DND-41 (cell line): ENCODE measurements around the gene PALD1.

ENCODE experiments used
- ATAC-seq: fragments of 200-7000 bp; cut with Tn5 transposase; 3 replicates; pipeline ENCODE4 v1.9.1; 2021; ENCODE audit warnings: low read depth; ENCODE audit not compliant: insufficient read depth
- DNase-seq: peaks from one replicate; pipeline ENCODE4 v3.0.0-alpha.2; 2020
- H2AFZ ChIP-seq: 2 replicates; pipeline ENCODE4 v1.6.0; 2012; ENCODE audit warnings: low read depth, low read length
- H3K27ac ChIP-seq: 2 replicates; pipeline ENCODE4 v1.5.1; 2012; ENCODE audit warnings: low read length, inconsistent platforms
- H3K27me3 ChIP-seq: fragments of 200-600 bp; sonication (generic); 2 replicates; pipeline ENCODE4 v1.6.0; 2012; ENCODE audit warnings: low read length, mild to moderate bottlenecking, inconsistent platforms; ENCODE audit not compliant: insufficient read depth, poor library complexity
- H3K36me3 ChIP-seq: 2 replicates; pipeline ENCODE4 v1.5.1; 2012; ENCODE audit warnings: low read length, inconsistent platforms; ENCODE audit not compliant: insufficient read depth
- H3K4me1 ChIP-seq: 2 replicates; pipeline ENCODE4 v1.5.1; 2012; ENCODE audit warnings: mild to moderate bottlenecking, low read length; ENCODE audit not compliant: insufficient read depth
- H3K4me2 ChIP-seq: 2 replicates; pipeline ENCODE4 v1.6.0; 2012; ENCODE audit warnings: mild to moderate bottlenecking, moderate library complexity, low read length, inconsistent platforms; ENCODE audit not compliant: insufficient read depth
- H3K4me3 ChIP-seq, 2 experiments: fragments of 200-600 bp in 1 of 2; shearing (Covaris generic) in 1 of 2; 2 replicates each; pipeline ENCODE4 v1.5.1; 2012 to 2016; ENCODE audit warnings: inconsistent platforms in 2 of 2, low read length in 2 of 2, mild to moderate bottlenecking in 2 of 2, low read depth in 1 of 2, moderate library complexity in 1 of 2
- H3K79me2 ChIP-seq: 2 replicates; pipeline ENCODE4 v1.6.0; 2012; ENCODE audit warnings: low read length, inconsistent platforms; ENCODE audit not compliant: insufficient read depth
- H3K9ac ChIP-seq: 2 replicates; pipeline ENCODE4 v1.6.0; 2012; ENCODE audit warnings: low read depth, mild to moderate bottlenecking, inconsistent platforms, low read length, moderate library complexity
- H3K9me3 ChIP-seq: 2 replicates; pipeline ENCODE4 v1.5.1; 2012; ENCODE audit warnings: low read length, moderate library complexity, mild to moderate bottlenecking, inconsistent platforms; ENCODE audit not compliant: insufficient read depth, severe bottlenecking
- H4K20me1 ChIP-seq: 2 replicates; pipeline ENCODE4 v1.6.0; 2012; ENCODE audit warnings: low read length; ENCODE audit not compliant: insufficient read depth
- CTCF ChIP-seq: IDR thresholded peaks from 2 replicates; pipeline ENCODE4 v1.5.1; 2012; ENCODE audit warnings: borderline replicate concordance, low read length, moderate library complexity, mild to moderate bottlenecking; ENCODE audit not compliant: poor library complexity, severe bottlenecking; ENCODE audit errors: extremely low read depth
- EZH2 ChIP-seq: IDR thresholded peaks from 3 replicates; pipeline ENCODE4 v1.6.1; 2012; ENCODE audit warnings: borderline replicate concordance, low read depth, mild to moderate bottlenecking, moderate library complexity, low read length, inconsistent platforms; ENCODE audit not compliant: severe bottlenecking

The PALD1 gene

GRCh38 chr10:70551466-70551865, 72.9 kb downstream of the PALD1 start:
- H3K4me1 ChIP-seq = no peaks in the 10 kb centered on the region
- H3K36me3 ChIP-seq = peaks cover 4% of the 10 kb centered on the region; the same call in 1 of the 2 replicates
- TF ChIP-seq CTCF (no peak), EZH2 (no peak)
- H3K4me2 ChIP-seq = no peak overlapping the region
- no peak overlapping the region for H3K4me3 ChIP-seq
- ATAC-seq = no peak
- H3K9me3 ChIP-seq = no peaks in the 10 kb centered on the region
- H3K79me2 ChIP-seq = no peaks in the 10 kb centered on the region
- H3K9ac ChIP-seq = no peak overlapping the region
- no peak for DNase-seq
- H3K27me3 ChIP-seq = no peaks in the 10 kb centered on the region
- H3K27ac ChIP-seq = no peak overlapping the region
- H4K20me1 ChIP-seq = no peaks in the 10 kb centered on the region
- no peak overlapping the region for H2AFZ ChIP-seq

DNA sequence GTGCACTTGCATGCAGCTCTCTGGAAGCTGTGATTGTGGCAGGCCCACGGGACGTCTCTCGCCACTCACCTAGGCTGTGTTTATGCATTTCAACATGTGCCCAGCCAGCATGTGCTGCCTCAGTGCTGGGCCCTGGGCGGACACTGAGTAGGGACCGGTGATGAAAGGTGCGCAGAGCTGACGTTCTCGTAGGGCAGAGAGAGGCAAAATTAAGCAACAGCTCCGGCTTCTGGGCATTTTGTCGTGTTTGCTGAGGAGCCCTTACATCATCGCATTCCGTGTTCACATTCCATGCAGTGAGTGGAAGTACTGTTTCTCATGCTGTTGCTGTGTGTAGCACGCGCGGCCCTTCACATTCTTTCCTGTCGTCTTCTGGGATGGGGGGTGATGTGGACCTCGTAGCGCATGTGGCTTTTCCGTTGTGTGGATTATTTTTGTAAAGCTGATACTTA, 73.4 kb downstream of the PALD1 start:
- TF ChIP-seq CTCF (no peak), EZH2 (no peak)
- H3K27me3 ChIP-seq = no peaks in the 10 kb centered on the region
- H2AFZ ChIP-seq = no peak overlapping the region
- no peak overlapping the region for H3K4me2 ChIP-seq
- H4K20me1 ChIP-seq = no peaks in the 10 kb centered on the region
- no peak overlapping the region for H3K9ac ChIP-seq
- no peak for DNase-seq
- H3K79me2 ChIP-seq = no peaks in the 10 kb centered on the region
- no peaks in the 10 kb centered on the region for H3K9me3 ChIP-seq
- H3K27ac ChIP-seq = no peak overlapping the region
- peaks cover 4% of the 10 kb centered on the region; the same call in 1 of the 2 replicates for H3K36me3 ChIP-seq
- ATAC-seq = no peak
- H3K4me1 ChIP-seq = no peaks in the 10 kb centered on the region
- no peak overlapping the region for H3K4me3 ChIP-seq

DNA sequence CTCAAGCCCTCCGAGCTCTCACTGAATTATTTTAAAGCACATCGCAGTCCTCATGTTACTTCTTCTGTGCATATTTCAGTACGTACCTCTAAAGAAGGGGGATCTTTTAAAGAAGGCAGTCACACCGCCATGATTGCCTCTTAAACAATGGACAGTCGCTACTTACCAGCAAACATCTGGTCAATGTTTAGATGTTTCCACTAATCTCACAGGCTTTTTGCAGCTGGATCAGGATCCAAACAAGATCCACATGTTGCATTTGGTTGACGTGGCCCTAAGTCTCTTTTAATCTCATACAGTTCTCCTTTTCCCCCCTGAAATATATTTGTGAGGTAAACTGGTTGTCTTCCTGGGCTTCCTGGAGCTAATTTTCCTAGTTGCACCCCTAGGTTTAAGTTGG, 74.0 kb downstream of the PALD1 start:
- Histone ChIP-seq H4K20me1 (no peaks in the 10 kb centered on the region), H3K79me2 (no peaks in the 10 kb centered on the region), H3K4me2 (no peak overlapping the region), H3K9me3 (no peaks in the 10 kb centered on the region), H3K4me1 (no peaks in the 10 kb centered on the region), H3K27me3 (no peaks in the 10 kb centered on the region), H3K27ac (no peak overlapping the region), H3K36me3 (peaks cover 4% of the 10 kb centered on the region; the same call in 1 of the 2 replicates), H3K4me3 (no peak overlapping the region), H2AFZ (no peak overlapping the region), H3K9ac (no peak overlapping the region)
- DNase-seq (no peak), ATAC-seq (no peak)
- TF ChIP-seq EZH2 = no peak
- TF ChIP-seq CTCF = no peak

DNA sequence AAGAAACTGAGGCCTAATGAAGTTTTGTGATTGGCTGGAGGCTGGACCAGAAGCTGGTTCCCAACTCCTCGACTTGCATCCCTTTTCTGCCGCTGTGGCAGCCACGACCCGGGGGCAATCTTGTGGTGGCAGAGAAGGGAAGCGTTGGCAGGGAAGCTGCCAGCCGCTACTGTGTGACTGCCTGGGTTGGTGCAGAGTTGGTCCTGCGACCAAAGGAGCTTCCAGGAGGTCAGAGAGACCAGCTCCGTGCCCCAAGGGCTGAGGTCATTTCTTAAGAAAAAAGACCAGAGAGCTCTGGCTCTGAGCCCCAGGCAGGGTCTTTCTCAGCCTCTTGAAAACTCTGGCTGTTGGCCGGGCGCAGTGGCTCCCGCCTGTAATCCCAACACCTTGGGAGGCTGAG, 76.8 kb downstream of the PALD1 start:
- no peaks in the 10 kb centered on the region for H3K4me1 ChIP-seq
- peaks cover 4% of the 10 kb centered on the region; the same call in 1 of the 2 replicates for H3K36me3 ChIP-seq
- TF ChIP-seq EZH2 = no peak
- no peak for TF ChIP-seq CTCF
- no peak overlapping the region for H3K4me2 ChIP-seq
- H3K27ac ChIP-seq = no peak overlapping the region
- no peak overlapping the region for H3K9ac ChIP-seq
- H3K4me3 ChIP-seq = no peak overlapping the region
- H2AFZ ChIP-seq = no peak overlapping the region
- H3K27me3 ChIP-seq = no peaks in the 10 kb centered on the region
- no peaks in the 10 kb centered on the region for H3K9me3 ChIP-seq
- H4K20me1 ChIP-seq = no peaks in the 10 kb centered on the region
- no peak for DNase-seq
- ATAC-seq = no peak
- no peaks in the 10 kb centered on the region for H3K79me2 ChIP-seq
